Omental fat pad (tissue), 4 donors: ENCODE measurements around the gene SPACDR. TPM values are rescaled to one million over a fixed set of nuclear protein-coding genes. Genes with fewer than 3 reads are reported as not detected.

ENCODE experiments used
- ATAC-seq: fragments of 150-250 bp; one replicate; pipeline ENCODE4 v1.9.1; 2016; ENCODE audit warnings: mild to moderate bottlenecking, moderate library complexity; ENCODE audit not compliant: low FRiP score
- DNase-seq: peaks from one replicate; pipeline ENCODE4 v3.0.0-alpha.2; 2019; ENCODE audit warnings: low spot score
- CTCF ChIP-seq, 3 donors: fragments of 450-650 bp; IDR thresholded peaks; one replicate each; pipeline ENCODE4 v1.5.1; 2016 to 2017; ENCODE audit warnings: antibody characterized with exemption in 3 of 3, mild to moderate bottlenecking in 3 of 3, moderate library complexity in 2 of 3
- total RNA-seq, 4 donors: library from RNA; depleted of rRNA; stranded (reverse); fragments of >200 nt; gene quantifications; one replicate each; pipeline ENCODE4 v1.1.0, GENCODE V29; 2016

SPACDR gene
- total RNA-seq, 4 donors from 2014 or later = 0.84 to 1.3 TPM; not detected in 2

GRCh38 chr7:100426516-100426915, 37.5 kb downstream of the SPACDR start:
- DNase-seq (no peak), ATAC-seq (no peak)
- no peak for TF ChIP-seq CTCF (IDR thresholded peaks at IDR 0.05)

GRCh38 chr7:100425347-100425746, 38.7 kb downstream of the SPACDR start:
- ATAC-seq (no peak), DNase-seq (no peak)
- no peak for TF ChIP-seq CTCF (IDR thresholded peaks at IDR 0.05)

GRCh38 chr7:100423315-100423714, 40.7 kb downstream of the SPACDR start:
- ATAC-seq (no peak), DNase-seq (no peak)
- no peak for TF ChIP-seq CTCF (IDR thresholded peaks at IDR 0.05)

GRCh38 chr7:100419660-100420226, 44.3 kb downstream of the SPACDR start:
- ATAC-seq (no peak), DNase-seq (no peak)
- TF ChIP-seq CTCF (IDR thresholded peaks at IDR 0.05) = no peak

- DNase-seq (no peak), ATAC-seq (no peak)
These were observed 45.0 kb downstream of the SPACDR start for GRCh38 chr7:100418930-100419659.

GRCh38 chr7:100415448-100415847, 48.6 kb downstream of the SPACDR start:
- no peak for ATAC-seq
- DNase-seq = no peak
- no peak for TF ChIP-seq CTCF (IDR thresholded peaks at IDR 0.05)

More at GRCh38 chr7:100418930-100419659, 45.0 kb downstream of the SPACDR start:
- TF ChIP-seq CTCF (IDR thresholded peaks at IDR 0.05) = no peak

- no peak for TF ChIP-seq CTCF (IDR thresholded peaks at IDR 0.05)
- ATAC-seq = no peak
These were observed 50.2 kb downstream of the SPACDR start for GRCh38 chr7:100413889-100414288.

More at GRCh38 chr7:100413889-100414288, 50.2 kb downstream of the SPACDR start:
- DNase-seq = no peak
